Lung (tissue), 12 donors: ENCODE measurements around the gene XPNPEP1. TPM values are rescaled to one million over a fixed set of nuclear protein-coding genes. Genes with fewer than 3 reads are reported as not detected.

Experiments used
- ATAC-seq: fragments of 200-7000 bp; cut with Tn5 transposase; one replicate; pipeline ENCODE4 v1.9.1; 2020; ENCODE audit warnings: moderate number of reproducible peaks; ENCODE audit not compliant: insufficient read depth, low FRiP score
- DNase-seq, 3 donors: peaks; one replicate each; pipeline ENCODE4 v3.0.0-alpha.2; 2013 to 2017
- H3K27ac ChIP-seq, 2 donors: one replicate each; pipeline ENCODE4 v1.5.1; 2013; ENCODE audit warnings: mild to moderate bottlenecking in 2 of 2, moderate library complexity in 2 of 2, control low read depth in 1 of 2, inconsistent platforms in 1 of 2, low read depth in 1 of 2, low read length in 1 of 2
- H3K27me3 ChIP-seq, 3 donors: one replicate each; pipeline ENCODE4 v1.5.1; 2013; ENCODE audit warnings: low read length in 2 of 3; ENCODE audit not compliant: control insufficient read depth in 3 of 3, insufficient read depth in 3 of 3
- H3K36me3 ChIP-seq, 4 donors: one replicate each; pipeline ENCODE4 v1.5.1; 2013; ENCODE audit warnings: low read length in 4 of 4, mild to moderate bottlenecking in 1 of 4, moderate library complexity in 1 of 4; ENCODE audit not compliant: control insufficient read depth in 4 of 4, insufficient read depth in 4 of 4
- H3K4me1 ChIP-seq, 5 donors: one replicate each; pipeline ENCODE4 v1.5.1; 2013; ENCODE audit warnings: low read length in 5 of 5, mild to moderate bottlenecking in 2 of 5, moderate library complexity in 1 of 5; ENCODE audit not compliant: control insufficient read depth in 5 of 5, insufficient read depth in 5 of 5
- H3K4me3 ChIP-seq: one replicate; pipeline ENCODE4 v1.5.1; 2013; ENCODE audit warnings: mild to moderate bottlenecking, control low read depth, moderate library complexity
- H3K9ac ChIP-seq, 2 donors: one replicate each; pipeline ENCODE4 v1.5.1; 2013; ENCODE audit warnings: low read length in 2 of 2, control low read depth in 1 of 2; ENCODE audit not compliant: insufficient read depth in 1 of 2
- H3K9me3 ChIP-seq, 4 donors: one replicate each; pipeline ENCODE4 v1.5.1; 2013; ENCODE audit warnings: low read length in 3 of 4, mild to moderate bottlenecking in 1 of 4, moderate library complexity in 1 of 4; ENCODE audit not compliant: control insufficient read depth in 4 of 4, insufficient read depth in 3 of 4
- WGBS, 2 donors: extraction: QIAGEN DNeasy Blood & Tissue Kit; methylation state at CpG; one replicate each; pipeline ENCODE4 v1.1.7; 2013; 5-methylcytosine and 5-hydroxymethylcytosine counted together
- polyA plus RNA-seq, 2 donors: library from polyadenylated mRNA; stranded (reverse); fragments of 200-250 nt; gene quantifications; one replicate each; pipeline ENCODE4 v1.2.1, GENCODE V29; 2013
- total RNA-seq, 2 donors: library from RNA; depleted of rRNA in 1 of 2; stranded (reverse); fragments of >200 nt in 1 of 2; gene quantifications; one replicate each; pipeline ENCODE4 v1.2.1, GENCODE V29; 2014 to 2021
- TF ChIP-seq, protein P1 (sequence below): IDR thresholded peaks from 2 replicates; pipeline ENCODE4 v1.5.1; 2012; ENCODE audit warnings: mild to moderate bottlenecking; ENCODE audit errors: control extremely low read depth, extremely low read depth
- donor health status: control.
- donor health status: control.
- donor health status: Bipolar disorder and iron deficiency.
- donor health status: healthy.
- donor health status: DM: yes; HTN: yes; CAD: no.

Gene XPNPEP1
- total and polyA plus RNA-seq, 4 donors: 16.5 to 129 (median 48.4) TPM

DNA sequence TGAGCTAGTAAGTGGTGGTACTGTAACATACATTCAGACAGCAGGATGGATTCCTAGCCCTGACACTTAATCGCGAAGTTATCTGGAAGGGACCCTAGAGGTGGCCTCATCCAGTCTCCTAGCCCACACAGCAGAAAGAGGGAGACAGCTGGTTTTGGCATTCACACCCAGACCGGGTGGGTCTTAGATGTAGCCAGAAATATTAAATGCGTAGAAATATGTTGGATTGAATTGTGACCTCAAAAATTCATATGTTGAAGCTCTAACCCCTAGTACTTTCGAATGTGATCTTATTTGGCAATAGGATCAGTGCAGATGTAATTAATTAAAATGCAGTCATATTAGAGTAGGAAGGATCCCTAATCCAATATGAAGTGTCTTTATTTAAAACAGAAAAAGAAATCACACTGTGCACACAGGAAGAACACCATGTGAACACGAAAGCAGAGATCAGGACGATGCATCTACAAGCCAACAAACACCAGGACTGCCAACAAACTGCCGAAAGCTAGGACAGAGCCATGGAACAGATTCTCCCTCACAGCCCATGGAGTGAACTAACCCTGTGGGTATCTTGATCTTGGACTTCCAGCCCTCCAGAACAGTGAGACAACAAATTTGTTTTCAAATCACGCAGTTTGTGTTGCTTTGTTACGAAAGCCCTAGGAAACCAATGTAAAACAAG lies 2.9 kb upstream of the XPNPEP1 start:
- DNase-seq (peak; percentile 62 to 83 (median 80)), ATAC-seq (no peak)
- no peaks in the 10 kb centered on the region for H3K9me3 ChIP-seq
- WGBS, 2 donors: 89 to 90% methylated on average over 10 of the region's 10 CpGs
- H3K4me3 ChIP-seq: no peak overlapping the region
- no peak overlapping the region for H3K27ac ChIP-seq
- H3K27me3 ChIP-seq: no peaks in the 10 kb centered on the region
- H3K9ac ChIP-seq: no peak overlapping the region
- H3K4me1 ChIP-seq: peaks cover 2 to 76% (median 34%) of the 10 kb centered on the region in 5 donors
- H3K36me3 ChIP-seq: no peaks in the 10 kb centered on the region
- TF ChIP-seq, protein P1, sequence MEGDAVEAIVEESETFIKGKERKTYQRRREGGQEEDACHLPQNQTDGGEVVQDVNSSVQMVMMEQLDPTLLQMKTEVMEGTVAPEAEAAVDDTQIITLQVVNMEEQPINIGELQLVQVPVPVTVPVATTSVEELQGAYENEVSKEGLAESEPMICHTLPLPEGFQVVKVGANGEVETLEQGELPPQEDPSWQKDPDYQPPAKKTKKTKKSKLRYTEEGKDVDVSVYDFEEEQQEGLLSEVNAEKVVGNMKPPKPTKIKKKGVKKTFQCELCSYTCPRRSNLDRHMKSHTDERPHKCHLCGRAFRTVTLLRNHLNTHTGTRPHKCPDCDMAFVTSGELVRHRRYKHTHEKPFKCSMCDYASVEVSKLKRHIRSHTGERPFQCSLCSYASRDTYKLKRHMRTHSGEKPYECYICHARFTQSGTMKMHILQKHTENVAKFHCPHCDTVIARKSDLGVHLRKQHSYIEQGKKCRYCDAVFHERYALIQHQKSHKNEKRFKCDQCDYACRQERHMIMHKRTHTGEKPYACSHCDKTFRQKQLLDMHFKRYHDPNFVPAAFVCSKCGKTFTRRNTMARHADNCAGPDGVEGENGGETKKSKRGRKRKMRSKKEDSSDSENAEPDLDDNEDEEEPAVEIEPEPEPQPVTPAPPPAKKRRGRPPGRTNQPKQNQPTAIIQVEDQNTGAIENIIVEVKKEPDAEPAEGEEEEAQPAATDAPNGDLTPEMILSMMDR: no peak

DNA sequence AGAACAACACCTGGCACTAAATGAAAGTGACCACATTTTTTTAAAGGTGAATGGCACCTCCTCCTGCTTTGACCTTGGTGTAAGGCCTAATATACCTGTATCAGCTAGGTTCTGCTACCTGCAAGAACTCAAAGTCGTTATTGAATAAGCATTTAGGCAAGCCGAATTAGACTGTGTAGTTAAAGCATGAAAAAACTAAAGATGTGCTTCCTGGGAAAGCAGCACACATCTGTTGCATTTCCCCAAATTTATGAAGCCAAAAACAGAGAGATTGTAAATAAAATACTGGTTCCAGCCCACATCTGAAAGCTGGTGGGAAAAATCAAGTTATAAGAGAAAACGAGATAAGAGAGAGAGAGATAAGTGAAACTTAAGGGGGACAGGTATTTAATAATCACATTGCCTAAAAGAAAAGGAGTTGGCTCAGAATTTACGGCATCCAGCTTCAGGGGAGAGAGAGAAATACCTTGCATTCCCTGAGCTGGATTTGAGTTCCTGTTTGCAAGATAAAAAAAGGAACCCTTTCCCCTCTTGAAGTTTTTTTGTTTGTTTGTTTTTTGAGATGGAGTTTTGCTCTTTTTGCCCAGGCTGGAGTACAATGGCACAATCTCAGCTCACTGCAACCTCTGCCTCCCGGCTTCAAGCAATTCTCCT lies 1.8 kb upstream of the XPNPEP1 start:
- Histone ChIP-seq H3K4me3 (no peak overlapping the region), H3K36me3 (no peaks in the 10 kb centered on the region), H3K27me3 (no peaks in the 10 kb centered on the region), H3K9me3 (no peaks in the 10 kb centered on the region), H3K4me1 (peaks cover 2 to 70% (median 30%) of the 10 kb centered on the region in 5 donors), H3K27ac (no peak overlapping the region), H3K9ac (no peak overlapping the region)
- 60 to 72% methylated on average over 5 of the region's 5 CpGs for WGBS, 2 donors
- TF ChIP-seq, protein P1: no peak
- ATAC-seq: no peak
- DNase-seq: peak in 2 of 3 donors; percentile 38 to 40

DNA sequence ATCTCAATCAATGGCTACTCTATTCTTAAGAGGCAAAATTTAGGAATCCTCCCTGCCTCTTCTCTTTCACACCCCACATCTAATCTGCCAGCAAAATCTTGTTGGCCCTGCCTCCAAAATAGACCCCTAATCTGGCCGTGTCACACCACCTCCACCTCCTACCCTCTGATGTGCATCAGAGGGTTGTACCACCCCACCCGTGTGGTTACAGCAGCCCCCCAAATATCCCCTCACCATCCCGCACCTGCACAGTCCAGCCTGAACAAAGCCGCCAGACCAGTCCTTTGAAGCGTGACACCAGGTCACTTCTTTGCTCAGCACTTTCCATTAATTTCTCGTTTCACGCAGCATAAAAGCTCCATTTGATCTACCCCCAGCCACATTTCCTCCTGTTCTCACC lies 776 bp upstream of the XPNPEP1 start:
- Histone ChIP-seq H3K9ac (no peak overlapping the region), H3K4me1 (peaks cover 2 to 62% (median 30%) of the 10 kb centered on the region in 5 donors), H3K27me3 (no peaks in the 10 kb centered on the region), H3K4me3 (no peak overlapping the region), H3K9me3 (no peaks in the 10 kb centered on the region), H3K27ac (no peak overlapping the region), H3K36me3 (no peaks in the 10 kb centered on the region)
- 94 to 95% methylated on average over 7 of the region's 7 CpGs for WGBS, 2 donors
- DNase-seq (no peak), ATAC-seq (no peak)
- TF ChIP-seq, protein P1: no peak
